HG03039 (cell line): ENCODE results near the gene IGF2BP2.
"Not testable (repeated sequence)": the region's sequence is repeated elsewhere in the genome, so short reads cannot be mapped to it uniquely, and the experiment has no call there.

Experiments
- ATAC-seq: cut with Tn5 transposase; IDR thresholded peaks from one replicate; pipeline ENCODE4 v1.9.1; 2021; ENCODE audit warnings: mild to moderate bottlenecking, moderate library complexity; ENCODE audit not compliant: unreplicated experiment

Gene IGF2BP2

GRCh38 chr3:185838417-185838989, 13.7 kb upstream of the IGF2BP2 start:
- not testable (repeated sequence) for ATAC-seq

GRCh38 chr3:185837414-185837813, 12.6 kb upstream of the IGF2BP2 start:
- no peak for ATAC-seq

GRCh38 chr3:185831990-185832389, 7.1 kb upstream of the IGF2BP2 start:
- no peak for ATAC-seq

- ATAC-seq = no peak
Measured at GRCh38 chr3:185831195-185831594, 6.4 kb upstream of the IGF2BP2 start.

- ATAC-seq = no peak
Measured at GRCh38 chr3:185830018-185830797, 5.4 kb upstream of the IGF2BP2 start.

GRCh38 chr3:185828755-185829154, 3.9 kb upstream of the IGF2BP2 start:
- no peak for ATAC-seq

- ATAC-seq = no peak
Measured at GRCh38 chr3:185827595-185828344, 2.9 kb upstream of the IGF2BP2 start.

- no peak for ATAC-seq
Measured at GRCh38 chr3:185825639-185826481, 1.0 kb upstream of the IGF2BP2 start.

GRCh38 chr3:185824051-185825005, 514 bp downstream of the IGF2BP2 start:
- ATAC-seq = no peak

GRCh38 chr3:185823078-185824044, 1.5 kb downstream of the IGF2BP2 start:
- no peak for ATAC-seq

GRCh38 chr3:185822221-185823000, 2.4 kb downstream of the IGF2BP2 start:
- ATAC-seq = no peak

- ATAC-seq = no peak
Measured at GRCh38 chr3:185820973-185821758, 3.7 kb downstream of the IGF2BP2 start.

- no peak for ATAC-seq
Measured at GRCh38 chr3:185818267-185818875, 6.5 kb downstream of the IGF2BP2 start.

- no peak for ATAC-seq
Measured at GRCh38 chr3:185815391-185816282, 9.2 kb downstream of the IGF2BP2 start.

- ATAC-seq = no peak
Measured at GRCh38 chr3:185813691-185814215, 11.1 kb downstream of the IGF2BP2 start.
